Glutamatergic neuron (in vitro differentiated cells): ENCODE measurements around the gene CYP2A7. TPM values are rescaled to one million over a fixed set of nuclear protein-coding genes. Genes with fewer than 3 reads are reported as not detected.
"Not testable (repeated sequence)": the region's sequence is repeated elsewhere in the genome, so short reads cannot be mapped to it uniquely, and the experiment has no call there.

Source experiments
- DNase-seq: peaks from one replicate; pipeline ENCODE4 v3.0.0; 2022
- H3K27ac Mint-ChIP-seq: one replicate; pipeline ENCODE4 v1.8.0; 2020; ENCODE audit warnings: mild to moderate bottlenecking, mixed read lengths, inconsistent platforms; ENCODE audit not compliant: unreplicated experiment
- H3K27me3 Mint-ChIP-seq: one replicate; pipeline ENCODE4 v1.8.0; 2020; ENCODE audit warnings: mild to moderate bottlenecking, moderate library complexity, mixed read lengths, inconsistent platforms; ENCODE audit not compliant: unreplicated experiment
- H3K36me3 Mint-ChIP-seq: one replicate; pipeline ENCODE4 v1.8.0; 2020; ENCODE audit warnings: mild to moderate bottlenecking, mixed read lengths, inconsistent platforms; ENCODE audit not compliant: unreplicated experiment
- H3K4me1 Mint-ChIP-seq: one replicate; pipeline ENCODE4 v1.8.0; 2020; ENCODE audit warnings: mild to moderate bottlenecking, low read depth, mixed read lengths, inconsistent platforms; ENCODE audit not compliant: unreplicated experiment
- H3K4me3 Mint-ChIP-seq: one replicate; pipeline ENCODE4 v1.8.0; 2020; ENCODE audit warnings: mild to moderate bottlenecking, mixed read lengths, inconsistent platforms; ENCODE audit not compliant: unreplicated experiment
- H3K9me3 Mint-ChIP-seq: one replicate; pipeline ENCODE4 v1.8.0; 2020; ENCODE audit warnings: mild to moderate bottlenecking, moderate library complexity, mixed read lengths, inconsistent platforms; ENCODE audit not compliant: unreplicated experiment
- CTCF ChIP-seq: fragments of 200-600 bp; sonication (generic); IDR thresholded peaks from one replicate; pipeline ENCODE4 v1.5.0; 2021; ENCODE audit not compliant: partially characterized antibody, unreplicated experiment
- total RNA-seq: library from RNA; stranded (reverse); fragmentation: NEBNext Ultra II Directional; extraction: Animal tissue kit (Norgen Biotek cat#: 25700); gene quantifications from one replicate; pipeline ENCODE4 v1.2.1, GENCODE V29; 2021; ENCODE audit not compliant: unreplicated experiment

The CYP2A7 gene
- total RNA-seq, 1 donor from 2014 or later = not detected

GRCh38 chr19:40907968-40908735, 26.1 kb upstream of the CYP2A7 start:
- peak; percentile 25 for DNase-seq
- no peak for TF ChIP-seq CTCF
- H3K36me3 Mint-ChIP-seq = peaks cover 13% of the 10 kb centered on the region
- H3K9me3 Mint-ChIP-seq = peaks cover 6% of the 10 kb centered on the region
- no peak overlapping the region for H3K27ac Mint-ChIP-seq
- H3K4me3 Mint-ChIP-seq = no peak overlapping the region
- H3K27me3 Mint-ChIP-seq = peaks cover 5% of the 10 kb centered on the region
- no peaks in the 10 kb centered on the region for H3K4me1 Mint-ChIP-seq

- H3K4me1 Mint-ChIP-seq = no peaks in the 10 kb centered on the region
- peaks cover 4% of the 10 kb centered on the region for H3K36me3 Mint-ChIP-seq
- no peak for TF ChIP-seq CTCF
- H3K27ac Mint-ChIP-seq = no peak overlapping the region
- DNase-seq = no peak
- H3K27me3 Mint-ChIP-seq = peaks cover 5% of the 10 kb centered on the region
- no peak overlapping the region for H3K4me3 Mint-ChIP-seq
- H3K9me3 Mint-ChIP-seq = peaks cover 2% of the 10 kb centered on the region
These were observed 24.5 kb upstream of the CYP2A7 start for GRCh38 chr19:40906512-40906911.

GRCh38 chr19:40904673-40905156, 22.7 kb upstream of the CYP2A7 start:
- not testable (repeated sequence) for H3K27ac Mint-ChIP-seq, DNase-seq, H3K36me3 Mint-ChIP-seq, H3K27me3 Mint-ChIP-seq, H3K9me3 Mint-ChIP-seq, H3K4me3 Mint-ChIP-seq, H3K4me1 Mint-ChIP-seq

GRCh38 chr19:40901975-40902750, 20.1 kb upstream of the CYP2A7 start:
- not testable (repeated sequence) for H3K9me3 Mint-ChIP-seq

GRCh38 chr19:40900521-40900920, 18.5 kb upstream of the CYP2A7 start:
- not testable (repeated sequence) for H3K27me3 Mint-ChIP-seq

More at GRCh38 chr19:40901975-40902750, 20.1 kb upstream of the CYP2A7 start:
- H3K4me3 Mint-ChIP-seq, H3K4me1 Mint-ChIP-seq, H3K36me3 Mint-ChIP-seq, H3K27ac Mint-ChIP-seq, DNase-seq, H3K27me3 Mint-ChIP-seq: not testable (repeated sequence)

GRCh38 chr19:40899964-40900363, 17.9 kb upstream of the CYP2A7 start:
- not testable (repeated sequence) for H3K27me3 Mint-ChIP-seq, DNase-seq, H3K9me3 Mint-ChIP-seq, H3K4me1 Mint-ChIP-seq, H3K4me3 Mint-ChIP-seq, H3K27ac Mint-ChIP-seq, H3K36me3 Mint-ChIP-seq

More at GRCh38 chr19:40900521-40900920, 18.5 kb upstream of the CYP2A7 start:
- not testable (repeated sequence) for H3K4me1 Mint-ChIP-seq, DNase-seq, H3K27ac Mint-ChIP-seq, H3K36me3 Mint-ChIP-seq, H3K4me3 Mint-ChIP-seq, H3K9me3 Mint-ChIP-seq

- not testable (repeated sequence) for H3K4me1 Mint-ChIP-seq, DNase-seq, H3K36me3 Mint-ChIP-seq, H3K27ac Mint-ChIP-seq, H3K9me3 Mint-ChIP-seq, H3K4me3 Mint-ChIP-seq, H3K27me3 Mint-ChIP-seq
These were observed 15.1 kb upstream of the CYP2A7 start for GRCh38 chr19:40896843-40897789.
